Lower leg skin (tissue), 4 donors: ENCODE data around the gene ATP4B. TPM values are rescaled to one million over a fixed set of nuclear protein-coding genes. Genes with fewer than 3 reads are reported as not detected.
A peak's percentile ranks its signal among the peaks of the same experiment; 100 is the strongest.

ENCODE experiments used
- DNase-seq, 2 donors: peaks; one replicate each; pipeline ENCODE4 v3.0.0-alpha.2; 2019; ENCODE audit warnings: low spot score in 2 of 2
- H3K4me3 ChIP-seq: fragments of 200-600 bp; sonication (generic); 2 replicates; pipeline ENCODE4 v1.5.1; 2017; ENCODE audit warnings: mild to moderate bottlenecking, low read depth; ENCODE audit not compliant: poor library complexity, severe bottlenecking
- POLR2A ChIP-seq, 2 donors: fragments of 450-650 bp; IDR thresholded peaks; one replicate each; pipeline ENCODE4 v1.6.1; 2016 to 2017; ENCODE audit warnings: antibody characterized with exemption in 2 of 2, mild to moderate bottlenecking in 1 of 2, moderate library complexity in 1 of 2
- WGBS, 2 donors: methylation state at CpG; one replicate each; pipeline ENCODE4 v1.1.5; 2018; 5-methylcytosine and 5-hydroxymethylcytosine counted together
- intact Hi-C: fragments of 100-400 bp; cut with DNase I; formaldehyde crosslinking; loops from one replicate; pipeline ENCODE4 v1.15.0; 2023; ENCODE audit warnings: low total_unique reads
- total RNA-seq, 4 donors: library from RNA; depleted of rRNA; stranded (reverse); fragments of >200 nt; gene quantifications; one replicate each; pipeline ENCODE4 v1.1.0, GENCODE V29; 2016
- TF ChIP-seq, protein P1 (sequence below), 3 donors: fragments of 450-650 bp; IDR thresholded peaks; one replicate each; pipeline ENCODE4 v1.5.1; 2016; ENCODE audit warnings: antibody characterized with exemption in 3 of 3, mild to moderate bottlenecking in 3 of 3, moderate library complexity in 2 of 3

Gene ATP4B
- total RNA-seq, 4 donors from 2014 or later: not detected

- TF ChIP-seq POLR2A (IDR thresholded peaks at IDR 0.05): no peak
- TF ChIP-seq, protein P1, sequence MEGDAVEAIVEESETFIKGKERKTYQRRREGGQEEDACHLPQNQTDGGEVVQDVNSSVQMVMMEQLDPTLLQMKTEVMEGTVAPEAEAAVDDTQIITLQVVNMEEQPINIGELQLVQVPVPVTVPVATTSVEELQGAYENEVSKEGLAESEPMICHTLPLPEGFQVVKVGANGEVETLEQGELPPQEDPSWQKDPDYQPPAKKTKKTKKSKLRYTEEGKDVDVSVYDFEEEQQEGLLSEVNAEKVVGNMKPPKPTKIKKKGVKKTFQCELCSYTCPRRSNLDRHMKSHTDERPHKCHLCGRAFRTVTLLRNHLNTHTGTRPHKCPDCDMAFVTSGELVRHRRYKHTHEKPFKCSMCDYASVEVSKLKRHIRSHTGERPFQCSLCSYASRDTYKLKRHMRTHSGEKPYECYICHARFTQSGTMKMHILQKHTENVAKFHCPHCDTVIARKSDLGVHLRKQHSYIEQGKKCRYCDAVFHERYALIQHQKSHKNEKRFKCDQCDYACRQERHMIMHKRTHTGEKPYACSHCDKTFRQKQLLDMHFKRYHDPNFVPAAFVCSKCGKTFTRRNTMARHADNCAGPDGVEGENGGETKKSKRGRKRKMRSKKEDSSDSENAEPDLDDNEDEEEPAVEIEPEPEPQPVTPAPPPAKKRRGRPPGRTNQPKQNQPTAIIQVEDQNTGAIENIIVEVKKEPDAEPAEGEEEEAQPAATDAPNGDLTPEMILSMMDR (IDR thresholded peaks at IDR 0.05): no peak
- intact Hi-C loops: no loop called here
- 55 to 67% methylated on average over 13 of the region's 13 CpGs for WGBS, 2 donors
- no peak overlapping the region for H3K4me3 ChIP-seq
- DNase-seq: peak in 1 of 2 donors; percentile 58
These were observed 11.3 kb upstream of the ATP4B start for GRCh38 chr13:113669231-113669754.

- intact Hi-C loops: no loop called here
- DNase-seq: peak in 1 of 2 donors; percentile 80
- H3K4me3 ChIP-seq: no peak overlapping the region
- TF ChIP-seq POLR2A (IDR thresholded peaks at IDR 0.05): no peak
- TF ChIP-seq, protein P1 (IDR thresholded peaks at IDR 0.05): no peak
- 70 to 77% methylated on average over 18 to 22 of the region's 24 CpGs for WGBS, 2 donors
These were observed 10.5 kb upstream of the ATP4B start for GRCh38 chr13:113668491-113668971.

GRCh38 chr13:113667771-113668490 lies 9.9 kb upstream of the ATP4B start:
- H3K4me3 ChIP-seq: no peak overlapping the region
- WGBS, 2 donors: 90 to 92% methylated on average over 26 to 29 of the region's 29 CpGs
- no peak for TF ChIP-seq POLR2A (IDR thresholded peaks at IDR 0.05)
- TF ChIP-seq, protein P1 (IDR thresholded peaks at IDR 0.05): no peak
- peak in 1 of 2 donors; percentile 79 for DNase-seq
- intact Hi-C loops: no loop called here

DNA sequence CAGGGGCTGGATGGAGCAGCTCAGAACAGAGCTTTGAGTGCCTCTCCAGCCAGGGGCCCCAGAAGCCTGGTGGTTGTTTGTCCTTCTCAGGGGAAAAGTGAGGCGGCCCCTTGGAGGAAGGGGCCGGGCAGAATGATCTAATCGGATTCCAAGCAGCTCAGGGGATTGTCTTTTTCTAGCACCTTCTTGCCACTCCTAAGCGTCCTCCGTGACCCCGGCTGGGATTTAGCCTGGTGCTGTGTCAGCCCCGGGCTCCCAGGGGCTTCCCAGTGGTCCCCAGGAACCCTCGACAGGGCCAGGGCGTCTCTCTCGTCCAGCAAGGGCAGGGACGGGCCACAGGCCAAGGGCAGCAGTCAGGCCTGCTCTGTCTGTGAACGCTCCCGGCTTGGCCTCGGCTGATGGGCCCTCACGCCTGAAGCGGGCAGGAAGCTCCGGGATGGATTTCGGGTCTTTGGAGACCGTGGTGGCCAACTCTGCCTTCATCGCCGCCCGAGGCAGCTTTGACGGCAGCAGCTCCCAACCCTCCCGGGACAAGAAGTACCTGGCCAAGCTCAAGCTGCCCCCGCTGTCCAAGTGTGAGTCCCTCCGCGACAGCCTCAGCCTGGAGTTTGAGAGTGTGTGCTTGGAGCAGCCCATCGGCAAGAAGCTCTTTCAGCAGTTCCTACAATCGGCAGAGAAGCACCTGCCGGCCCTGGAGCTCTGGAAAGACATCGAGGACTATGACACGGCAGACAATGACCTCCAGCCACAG lies 9.1 kb upstream of the ATP4B start, which contains the start of gene GRK1:
Gene GRK1 (plus strand): TSS at position 269 of the 751 bp plus-strand sequence. CDS start 168 bp downstream, at position 437.
- H3K4me3 ChIP-seq: no peak within 1 kb of the TSS
- DNase-seq: peak in 1 of 2 donors; percentile 81
- intact Hi-C loops: no loop called here
- TF ChIP-seq, protein P1 (IDR thresholded peaks at IDR 0.05): no peak
- TF ChIP-seq POLR2A (IDR thresholded peaks at IDR 0.05): no peak
- WGBS, 2 donors: 76 to 86% methylated on average over 19 to 31 of the region's 32 CpGs

- peak in 1 of 2 donors; percentile 36 for DNase-seq
- H3K4me3 ChIP-seq: no peak overlapping the region
- WGBS, 2 donors: 89 to 97% methylated on average over 2 of the region's 2 CpGs
- TF ChIP-seq POLR2A (IDR thresholded peaks at IDR 0.05): no peak
- TF ChIP-seq, protein P1 (IDR thresholded peaks at IDR 0.05): no peak
- intact Hi-C loops: no loop called here
These were observed 8.3 kb upstream of the ATP4B start for GRCh38 chr13:113666329-113666670.
